Activated CD8-positive, alpha-beta memory T cell treated with anti-CD3 and anti-CD28 coated beads for 4 hours (primary cell): Measurements from ENCODE around the gene GABRD.
"Not testable (repeated sequence)": the region's sequence is repeated elsewhere in the genome, so short reads cannot be mapped to it uniquely, and the experiment has no call there.

ENCODE experiments used
- DNase-seq, 2 donors: peaks; one replicate each; pipeline ENCODE4 v3.0.0-alpha.2; 2020; ENCODE audit warnings: low read depth in 2 of 2

Gene GABRD

GRCh38 chr1:2019172-2019543, at the start of gene GABRD:
Gene GABRD (plus strand): TSS chr1:2019345. CDS start chr1:2019424, 79 bp downstream.
- no peak for DNase-seq

GRCh38 chr1:1969505-1969900, 49.6 kb upstream of the GABRD start:
- DNase-seq: no peak

GRCh38 chr1:1969953-1970716, 49.0 kb upstream of the GABRD start:
- no peak for DNase-seq

GRCh38 chr1:1971017-1971416, 48.1 kb upstream of the GABRD start:
- DNase-seq: no peak

GRCh38 chr1:1971688-1972087, 47.5 kb upstream of the GABRD start:
- no peak for DNase-seq

GRCh38 chr1:1972976-1973715, 46.0 kb upstream of the GABRD start:
- DNase-seq: no peak

- DNase-seq: no peak
These were observed 45.2 kb upstream of the GABRD start for GRCh38 chr1:1973716-1974642.

- no peak for DNase-seq
These were observed 44.3 kb upstream of the GABRD start for GRCh38 chr1:1974834-1975233.

GRCh38 chr1:1975535-1975934, 43.6 kb upstream of the GABRD start:
- DNase-seq: no peak

GRCh38 chr1:1976031-1976430, 43.1 kb upstream of the GABRD start:
- no peak for DNase-seq

GRCh38 chr1:1978108-1978507, 41.0 kb upstream of the GABRD start:
- no peak for DNase-seq

- not testable (repeated sequence) for DNase-seq
These were observed 40.3 kb upstream of the GABRD start for GRCh38 chr1:1978690-1979481.

- DNase-seq: no peak
These were observed 39.5 kb upstream of the GABRD start for GRCh38 chr1:1979482-1980165.

- DNase-seq: no peak
These were observed 38.5 kb upstream of the GABRD start for GRCh38 chr1:1980467-1981141.

- DNase-seq: no peak
These were observed 38.0 kb upstream of the GABRD start for GRCh38 chr1:1981142-1981500.

GRCh38 chr1:1981631-1982327, 37.4 kb upstream of the GABRD start:
- DNase-seq: not testable (repeated sequence)

GRCh38 chr1:1982379-1983232, 36.5 kb upstream of the GABRD start:
- DNase-seq: no peak

GRCh38 chr1:1984560-1985070, 34.5 kb upstream of the GABRD start:
- DNase-seq: no peak
